Subcutaneous adipose tissue (tissue), 4 donors: Measurements from ENCODE around the gene RBM6. TPM values are rescaled to one million over a fixed set of nuclear protein-coding genes. Genes with fewer than 3 reads are reported as not detected.

Source experiments
- total RNA-seq, 4 donors: library from RNA; depleted of rRNA; stranded (reverse); fragments of >200 nt; gene quantifications; one replicate each; pipeline ENCODE4 v1.1.0, GENCODE V29; 2016
- TF ChIP-seq, protein P1 (sequence below): fragments of 450-650 bp; IDR thresholded peaks from one replicate; pipeline ENCODE4 v1.5.1; 2016; ENCODE audit warnings: low read depth, mild to moderate bottlenecking, control low read depth, antibody characterized with exemption, moderate library complexity

RBM6 gene
- total RNA-seq, 4 donors from 2014 or later: 95.5 to 150 (median 107) TPM

GRCh38 chr3:49968346-49968745 is 28.4 kb downstream of the RBM6 start:
- TF ChIP-seq, protein P1, sequence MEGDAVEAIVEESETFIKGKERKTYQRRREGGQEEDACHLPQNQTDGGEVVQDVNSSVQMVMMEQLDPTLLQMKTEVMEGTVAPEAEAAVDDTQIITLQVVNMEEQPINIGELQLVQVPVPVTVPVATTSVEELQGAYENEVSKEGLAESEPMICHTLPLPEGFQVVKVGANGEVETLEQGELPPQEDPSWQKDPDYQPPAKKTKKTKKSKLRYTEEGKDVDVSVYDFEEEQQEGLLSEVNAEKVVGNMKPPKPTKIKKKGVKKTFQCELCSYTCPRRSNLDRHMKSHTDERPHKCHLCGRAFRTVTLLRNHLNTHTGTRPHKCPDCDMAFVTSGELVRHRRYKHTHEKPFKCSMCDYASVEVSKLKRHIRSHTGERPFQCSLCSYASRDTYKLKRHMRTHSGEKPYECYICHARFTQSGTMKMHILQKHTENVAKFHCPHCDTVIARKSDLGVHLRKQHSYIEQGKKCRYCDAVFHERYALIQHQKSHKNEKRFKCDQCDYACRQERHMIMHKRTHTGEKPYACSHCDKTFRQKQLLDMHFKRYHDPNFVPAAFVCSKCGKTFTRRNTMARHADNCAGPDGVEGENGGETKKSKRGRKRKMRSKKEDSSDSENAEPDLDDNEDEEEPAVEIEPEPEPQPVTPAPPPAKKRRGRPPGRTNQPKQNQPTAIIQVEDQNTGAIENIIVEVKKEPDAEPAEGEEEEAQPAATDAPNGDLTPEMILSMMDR: no peak

GRCh38 chr3:49972656-49973055 is 32.7 kb downstream of the RBM6 start:
- TF ChIP-seq, protein P1: no peak

DNA sequence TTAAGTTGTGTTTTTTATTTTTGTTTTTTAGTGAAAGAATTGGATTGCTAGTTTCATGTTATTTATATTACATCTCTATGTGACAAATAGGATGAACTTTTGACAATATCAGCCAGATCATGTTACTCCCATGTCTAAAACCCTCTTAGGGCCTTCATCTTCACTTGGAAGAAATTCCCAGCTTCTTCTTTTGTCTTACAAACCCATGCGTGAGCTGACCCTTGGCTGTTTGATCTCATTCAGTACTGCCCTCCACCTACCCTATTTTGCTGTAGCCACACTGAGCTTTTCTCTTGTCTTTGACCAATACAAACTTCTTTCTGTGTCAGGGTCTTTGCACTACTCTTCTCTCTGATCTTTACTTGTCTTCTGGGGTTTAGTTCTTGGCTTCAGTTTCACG is 37.0 kb downstream of the RBM6 start:
- TF ChIP-seq, protein P1: no peak

DNA sequence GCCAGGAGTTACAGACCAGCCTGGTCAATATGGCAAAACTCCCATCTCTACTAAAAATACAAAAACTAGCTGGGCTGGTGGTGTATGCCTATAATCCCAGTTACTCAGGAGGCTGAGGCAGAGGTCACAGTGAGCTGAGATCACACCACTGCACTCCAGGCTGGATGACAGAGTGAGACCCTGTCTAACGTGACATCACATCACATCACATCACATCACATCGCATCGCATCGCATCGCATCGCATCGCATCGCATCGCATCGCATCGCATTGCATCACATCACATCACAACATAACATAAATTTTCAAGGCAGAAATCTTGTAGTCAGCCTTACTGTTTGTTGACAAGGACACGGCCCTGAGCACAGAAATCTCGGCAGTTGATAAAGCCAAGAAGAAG is 44.4 kb downstream of the RBM6 start:
- TF ChIP-seq, protein P1: no peak

- TF ChIP-seq, protein P1: no peak
Observed at GRCh38 chr3:49992326-49992725, 52.4 kb downstream of the RBM6 start.

DNA sequence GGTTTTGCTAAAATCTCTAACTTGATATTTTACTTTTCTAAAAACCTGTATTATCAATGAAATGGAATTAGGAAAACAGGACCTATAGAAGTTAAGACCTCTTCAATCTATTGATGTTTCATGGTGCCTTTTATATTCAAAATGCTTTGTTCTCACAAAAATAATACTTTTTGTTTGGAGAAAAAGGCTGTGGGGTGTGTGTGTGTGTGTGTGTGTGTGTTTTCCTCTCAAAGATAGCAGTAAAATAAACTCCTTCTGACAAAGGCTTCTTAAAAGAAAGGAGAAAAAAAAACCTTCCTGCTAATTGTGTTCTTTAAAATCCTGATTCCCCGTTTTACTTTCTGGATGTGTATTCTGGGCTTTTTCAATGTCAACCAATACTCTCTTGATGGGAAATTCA is 54.5 kb downstream of the RBM6 start:
- TF ChIP-seq, protein P1: no peak

DNA sequence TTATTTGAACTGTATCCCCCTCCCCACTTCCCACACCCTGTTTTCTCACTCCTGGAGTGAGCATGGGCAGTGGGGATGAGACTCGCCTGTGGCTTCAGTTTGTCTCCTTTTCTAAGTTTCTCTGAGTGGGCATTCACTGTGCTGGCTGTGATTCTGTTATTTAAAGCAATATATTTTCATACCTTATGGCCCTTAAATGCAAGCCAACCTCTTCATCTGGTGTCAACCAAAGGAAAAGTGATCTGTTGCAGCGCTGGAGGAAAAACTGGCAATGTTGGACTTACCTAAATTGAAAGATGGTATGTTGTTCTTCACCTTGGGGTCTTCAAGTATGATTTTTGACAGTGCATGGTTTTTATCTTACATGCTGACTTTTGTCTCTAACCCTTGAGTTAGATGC is 56.1 kb downstream of the RBM6 start:
- TF ChIP-seq, protein P1: no peak

DNA sequence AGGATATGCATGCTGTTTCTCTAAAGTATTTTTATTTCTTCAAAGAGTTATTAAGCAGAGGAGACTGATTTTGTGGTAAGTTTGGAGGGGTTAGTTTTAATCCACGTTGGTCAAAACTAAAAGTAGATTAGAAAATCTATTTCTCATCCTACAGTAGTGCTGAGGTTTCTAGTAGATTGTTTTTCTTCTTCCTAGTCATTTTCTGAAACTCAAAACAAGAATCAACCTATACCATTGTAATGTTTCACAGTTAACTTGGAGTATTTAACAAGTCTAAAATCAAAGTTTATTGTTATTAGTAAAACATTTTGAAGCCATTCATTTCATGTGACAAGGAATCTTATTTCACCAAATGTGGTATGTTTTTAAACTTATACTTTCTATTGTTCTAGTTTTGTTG is 57.9 kb downstream of the RBM6 start:
- TF ChIP-seq, protein P1: no peak
